IMR-90 (cell line): Measurements from ENCODE around the gene VIPR2. TPM values are rescaled to one million over a fixed set of nuclear protein-coding genes. Genes with fewer than 3 reads are reported as not detected.

Experiments used
- ATAC-seq: fragments of 200-7000 bp; cut with Tn5 transposase; 2 replicates; pipeline ENCODE4 v1.9.1; 2020; ENCODE audit warnings: low read depth, mild to moderate bottlenecking, moderate library complexity
- BruUV-seq: library from RNA; stranded (reverse); fragments of 400-500 nt; replicated peaks from 2 replicates; lab custom pipeline; 2021; lab: Mats Ljungman, UMichigan
- CTCF ChIA-PET: fragments of 300-600 bp; formaldehyde crosslinking; extraction: SDS; loops from one replicate; lab custom pipeline; 2021; ENCODE audit warnings: antibody characterized with exemption; lab: Yijun Ruan, JAX
- POLR2A ChIA-PET: fragments of 300-600 bp; sonication (Branson Sonifier 250); formaldehyde crosslinking; loops from one replicate; lab custom pipeline; 2022; ENCODE audit warnings: antibody characterized with exemption; ENCODE audit not compliant: unreplicated experiment; lab: Charles Lee
- DNase-seq: peaks from one replicate; pipeline ENCODE4 v3.0.0; 2013
- H2AFZ ChIP-seq: replicated peaks from 2 replicates; pipeline ENCODE3; 2013; ENCODE audit warnings: low read length, mild to moderate bottlenecking; ENCODE audit not compliant: poor library complexity
- H2AK5ac ChIP-seq: 2 replicates; pipeline ENCODE4 v1.6.1; 2013; ENCODE audit warnings: low read depth, low read length, inconsistent platforms
- H2AK9ac ChIP-seq: replicated peaks from 2 replicates; pipeline ENCODE3; 2013; ENCODE audit warnings: mild to moderate bottlenecking, low read depth, low read length, moderate library complexity; ENCODE audit not compliant: poor library complexity
- H2BK120ac ChIP-seq: 2 replicates; pipeline ENCODE4 v1.6.1; 2013; ENCODE audit warnings: low read depth, low read length, inconsistent platforms
- H2BK15ac ChIP-seq: 3 replicates; pipeline ENCODE4 v1.6.1; 2013; ENCODE audit warnings: low read depth, low read length, inconsistent platforms
- H2BK20ac ChIP-seq: 2 replicates; pipeline ENCODE4 v1.6.1; 2013; ENCODE audit warnings: low read depth, mild to moderate bottlenecking, inconsistent platforms, low read length, moderate library complexity
- H2BK5ac ChIP-seq: 2 replicates; pipeline ENCODE4 v1.6.1; 2013; ENCODE audit warnings: mild to moderate bottlenecking, low read depth, low read length, inconsistent platforms; ENCODE audit not compliant: poor library complexity, severe bottlenecking
- H3K14ac ChIP-seq: replicated peaks from 2 replicates; pipeline ENCODE4 v1.6.1; 2013; ENCODE audit warnings: low read depth, low read length, inconsistent platforms
- H3K18ac ChIP-seq: 2 replicates; pipeline ENCODE4 v1.6.1; 2013; ENCODE audit warnings: low read depth, low read length, control low read depth
- H3K23ac ChIP-seq: 2 replicates; pipeline ENCODE4 v1.6.1; 2013; ENCODE audit warnings: low read depth, low read length, inconsistent platforms
- H3K27ac ChIP-seq: 2 replicates; pipeline ENCODE4 v1.5.1; 2013; ENCODE audit warnings: mild to moderate bottlenecking, control low read depth, low read length; ENCODE audit not compliant: insufficient read depth
- H3K27me3 ChIP-seq: 2 replicates; pipeline ENCODE4 v1.6.1; 2013; ENCODE audit warnings: low read length; ENCODE audit not compliant: control insufficient read depth, insufficient read depth
- H3K36me3 ChIP-seq: 2 replicates; pipeline ENCODE4 v1.6.1; 2013; ENCODE audit warnings: low read length, mixed read lengths; ENCODE audit not compliant: control insufficient read depth, insufficient read depth
- H3K4ac ChIP-seq: 2 replicates; pipeline ENCODE4 v1.6.1; 2013; ENCODE audit warnings: low read depth, low read length, inconsistent platforms
- H3K4me1 ChIP-seq: 2 replicates; pipeline ENCODE4 v1.6.1; 2013; ENCODE audit warnings: low read length, mixed read lengths; ENCODE audit not compliant: control insufficient read depth, insufficient read depth
- H3K4me2 ChIP-seq: 2 replicates; pipeline ENCODE4 v1.6.1; 2013; ENCODE audit warnings: low read depth, mild to moderate bottlenecking, control low read depth, low read length, moderate library complexity
- H3K4me3 ChIP-seq: 2 replicates; pipeline ENCODE4 v1.5.1; 2013; ENCODE audit warnings: low read depth, mild to moderate bottlenecking, control low read depth, low read length, moderate library complexity; ENCODE audit not compliant: insufficient read depth
- H3K56ac ChIP-seq: 2 replicates; pipeline ENCODE4 v1.6.1; 2013; ENCODE audit warnings: low read length, inconsistent platforms; ENCODE audit not compliant: insufficient read depth; ENCODE audit errors: extremely low read depth
- H3K79me1 ChIP-seq, 2 experiments: 2 replicates each; pipeline ENCODE4 v1.6.1; 2013; ENCODE audit warnings: low read length in 2 of 2, inconsistent platforms in 1 of 2, low read depth in 1 of 2
- H3K9ac ChIP-seq: 2 replicates; pipeline ENCODE4 v1.6.1; 2013; ENCODE audit warnings: low read depth, low read length, control low read depth
- H3K9me1 ChIP-seq: 2 replicates; pipeline ENCODE4 v1.6.1; 2013; ENCODE audit warnings: low read length, inconsistent platforms; ENCODE audit not compliant: insufficient read depth
- H3K9me3 ChIP-seq: 2 replicates; pipeline ENCODE4 v1.6.1; 2013; ENCODE audit warnings: low read length; ENCODE audit not compliant: control insufficient read depth, insufficient read depth
- H4K20me1 ChIP-seq: 2 replicates; pipeline ENCODE4 v1.6.1; 2013; ENCODE audit warnings: low read length, inconsistent platforms; ENCODE audit not compliant: insufficient read depth
- H4K5ac ChIP-seq: 2 replicates; pipeline ENCODE4 v1.6.1; 2013; ENCODE audit warnings: mild to moderate bottlenecking, low read depth, low read length, control low read depth
- H4K8ac ChIP-seq, 2 experiments: 2 replicates each; pipeline ENCODE4 v1.6.1; 2013; ENCODE audit warnings: low read depth in 2 of 2, low read length in 2 of 2, control low read depth in 1 of 2, inconsistent platforms in 1 of 2
- H4K91ac ChIP-seq: 2 replicates; pipeline ENCODE4 v1.6.1; 2013; ENCODE audit warnings: low read depth, low read length, inconsistent platforms; ENCODE audit not compliant: insufficient read depth
- MAFK ChIP-seq: IDR thresholded peaks from 2 replicates; pipeline ENCODE4 v1.6.1; 2012; ENCODE audit warnings: low read depth, low read length, improper control_type of control experiment
- WGBS, 2 experiments: methylation state at CpG; one replicate each; pipeline versions ENCODE4 v1.1.5 to v1.1.7; 2013; ENCODE audit warnings: missing lambda C conversion rate in 2 of 2; ENCODE audit not compliant: insufficient read length in 1 of 2; ENCODE audit errors: extremely low coverage in 2 of 2; 5-methylcytosine and 5-hydroxymethylcytosine counted together
- dilution Hi-C: fragments of 300-500 bp; cut with HindIII; formaldehyde crosslinking; loops from one replicate; pipeline ENCODE4 v1.14.3; 2018; ENCODE audit warnings: low sequenced_read_pairs; ENCODE audit not compliant: unreplicated experiment
- in situ Hi-C: fragments of 300-500 bp; cut with MboI; formaldehyde crosslinking; loops from 3 replicates; pipeline ENCODE4 v1.14.3; 2019; ENCODE audit warnings: low sequenced_read_pairs, inconsistent platforms, mixed read lengths
- intact Hi-C: fragments of 100-400 bp; cut with micrococcal nuclease; formaldehyde crosslinking; loops from 2 replicates; pipeline ENCODE4 v1.10.0; 2022
- polyA plus RNA-seq, 3 experiments: library from polyadenylated mRNA; depleted of rRNA; stranded (reverse); fragments of >200 nt; gene quantifications; 2 replicates each; pipeline ENCODE4 v1.2.3, GENCODE V29; 2012; ENCODE audit warnings: low replicate concordance in 1 of 3
- total RNA-seq: library from RNA; depleted of rRNA; stranded (reverse); fragments of >200 nt; gene quantifications from 2 replicates; pipeline ENCODE4 v1.2.3, GENCODE V29; 2012

Gene VIPR2
- total and polyA plus RNA-seq, 2 of the 4 experiments (the other 2 are of a cell fraction): not detected

DNA sequence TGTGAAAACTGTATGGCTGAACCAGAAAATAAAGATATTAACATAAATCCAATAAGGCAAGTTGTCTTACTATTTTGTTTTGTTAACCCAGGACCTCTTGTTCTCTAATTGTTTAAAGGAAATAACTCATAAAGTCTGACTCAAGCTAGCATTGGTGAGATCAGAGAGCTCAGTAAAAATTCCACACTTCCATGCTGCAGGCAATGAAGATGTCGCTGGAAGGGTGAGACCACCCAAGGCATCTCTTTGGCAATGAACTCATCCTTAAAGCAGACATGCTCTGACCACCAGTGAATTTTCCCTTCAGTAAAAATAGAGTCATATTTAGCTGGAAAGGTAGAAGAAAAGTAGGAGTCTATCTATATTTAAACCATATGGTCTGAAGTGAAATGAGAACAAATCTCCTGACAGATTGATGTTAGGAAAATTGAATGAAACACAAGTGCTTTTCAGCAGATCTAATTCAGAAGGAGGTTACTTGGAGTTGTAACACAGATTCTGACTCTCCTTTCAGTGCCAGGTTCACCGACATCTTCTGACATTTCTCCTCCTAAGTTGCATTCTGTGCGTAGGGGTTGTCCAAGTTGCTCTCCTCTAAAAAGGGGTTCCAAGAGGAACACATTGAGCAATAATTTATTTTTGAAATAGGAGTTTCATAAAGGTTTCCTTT lies 32.8 kb upstream of the VIPR2 start:
- no TSS peak for BruUV-seq
- dilution Hi-C loops: no loop called here
- POLR2A ChIA-PET: no interaction called here

More for the DNA sequence above, 32.8 kb upstream of the VIPR2 start:
- no peaks in the 10 kb centered on the region for H3K4me1 ChIP-seq
- H2BK15ac ChIP-seq: no peak overlapping the region
- peaks cover 14% of the 10 kb centered on the region; the same call in 1 of the 2 replicates for H3K9me3 ChIP-seq
- H3K36me3 ChIP-seq: no peaks in the 10 kb centered on the region
- intact Hi-C loops (no loop called here), in situ Hi-C loops (no loop called here)
- H4K5ac ChIP-seq: no peak overlapping the region
- no peak overlapping the region for H3K18ac ChIP-seq
- no peak overlapping the region for H4K91ac ChIP-seq
- no peak overlapping the region for H2BK120ac ChIP-seq
- H2AFZ ChIP-seq: no peak overlapping the region
- H2BK5ac ChIP-seq: no peak overlapping the region
- no peak for ATAC-seq
- no peak overlapping the region for H3K27ac ChIP-seq
- no CpG with 5 or more reads among the region's 3 CpGs for WGBS, 2 experiments
- no peak overlapping the region for H3K9ac ChIP-seq
- H2BK20ac ChIP-seq: no peak overlapping the region
- H3K56ac ChIP-seq: no peak overlapping the region
- no peak overlapping the region for H3K14ac ChIP-seq
- no peak overlapping the region for H3K23ac ChIP-seq
- no peaks in the 10 kb centered on the region for H4K20me1 ChIP-seq
- CTCF ChIA-PET: no interaction called here
- H3K4ac ChIP-seq: no peak overlapping the region
- no peak for DNase-seq
- H3K9me1 ChIP-seq: no peaks in the 10 kb centered on the region
- H2AK5ac ChIP-seq: no peak overlapping the region
- H3K4me2 ChIP-seq: no peak overlapping the region
- H2AK9ac ChIP-seq: no peak overlapping the region
- no peak overlapping the region for H4K8ac ChIP-seq
- H3K79me1 ChIP-seq: no peaks in the 10 kb centered on the region
- TF ChIP-seq MAFK: no peak
- H3K4me3 ChIP-seq: no peak overlapping the region
- no peaks in the 10 kb centered on the region for H3K27me3 ChIP-seq
